GM12891 (cell line): ENCODE data around the gene KAZN.

Experiments used
- POLR2A ChIP-seq: IDR thresholded peaks from 2 replicates; pipeline ENCODE4 v1.6.1; 2011; ENCODE audit warnings: low read depth, low read length, control low read depth
- POLR2AphosphoS5 ChIP-seq: IDR thresholded peaks from 2 replicates; pipeline ENCODE4 v1.6.1; 2011; ENCODE audit warnings: low read depth, low read length, control low read depth

GRCh38 chr1:14561014-14561693 lies 37.3 kb upstream of the KAZN start:
- no peak for TF ChIP-seq POLR2A
- TF ChIP-seq POLR2AphosphoS5: no peak
